NCI-H510A (cell line): ENCODE data around the gene CD68.
A peak's percentile ranks its signal among the peaks of the same experiment; 100 is the strongest.
"Not testable (repeated sequence)": the region's sequence is repeated elsewhere in the genome, so short reads cannot be mapped to it uniquely, and the experiment has no call there.

Source experiments
- DNase-seq: peaks from one replicate; lab custom pipeline; 2025; lab: John Stamatoyannopoulos, UW

Gene CD68

GRCh38 chr17:7580604-7581575, 1.5 kb downstream of the CD68 start:
- DNase-seq: no peak

GRCh38 chr17:7582396-7583252, 3.2 kb downstream of the CD68 start:
- no peak for DNase-seq

GRCh38 chr17:7583253-7584109, 4.0 kb downstream of the CD68 start, which contains the start of gene MPDU1:
TSS of gene MPDU1 (plus strand) at chr17:7583852. CDS start at chr17:7583863, 11 bp downstream.
- DNase-seq: peak; percentile 93

- DNase-seq: peak; percentile 34
These were observed 7.4 kb downstream of the CD68 start for GRCh38 chr17:7586673-7587419.

- no peak for DNase-seq
These were observed 8.1 kb downstream of the CD68 start for GRCh38 chr17:7587420-7588151.

- no peak for DNase-seq
These were observed 9.2 kb downstream of the CD68 start for GRCh38 chr17:7588553-7589203.

- DNase-seq: no peak
These were observed 9.9 kb downstream of the CD68 start for GRCh38 chr17:7589204-7589868.

GRCh38 chr17:7589891-7590691, 10.7 kb downstream of the CD68 start, which contains the start of gene SOX15:
TSS of gene SOX15 (minus strand) at chr17:7590094. CDS start at chr17:7589676, 418 bp downstream.
- DNase-seq: no peak

- no peak for DNase-seq
These were observed 11.3 kb downstream of the CD68 start for GRCh38 chr17:7590743-7591142.

GRCh38 chr17:7591596-7591995, 12.2 kb downstream of the CD68 start:
- DNase-seq: no peak

GRCh38 chr17:7592422-7593021, 13.1 kb downstream of the CD68 start:
- DNase-seq: no peak

- no peak for DNase-seq
These were observed 13.9 kb downstream of the CD68 start for GRCh38 chr17:7593296-7593695.

- not testable (repeated sequence) for DNase-seq
These were observed 18.1 kb downstream of the CD68 start for GRCh38 chr17:7597561-7597960.

GRCh38 chr17:7606280-7606679, 26.8 kb downstream of the CD68 start:
- no peak for DNase-seq

- no peak for DNase-seq
These were observed 31.2 kb downstream of the CD68 start for GRCh38 chr17:7610641-7611040.

- no peak for DNase-seq
These were observed 32.3 kb downstream of the CD68 start for GRCh38 chr17:7611635-7612293.

GRCh38 chr17:7612294-7612640, 32.8 kb downstream of the CD68 start:
- no peak for DNase-seq
